Measurements from ENCODE around the gene MSRB1. TPM values are rescaled to one million over a fixed set of nuclear protein-coding genes. Genes with fewer than 3 reads are reported as not detected.

Gene MSRB1
- total and polyA plus RNA-seq, 8 donors = 6.2 to 68.5 (median 31.2) TPM; not detected in 1

DNA sequence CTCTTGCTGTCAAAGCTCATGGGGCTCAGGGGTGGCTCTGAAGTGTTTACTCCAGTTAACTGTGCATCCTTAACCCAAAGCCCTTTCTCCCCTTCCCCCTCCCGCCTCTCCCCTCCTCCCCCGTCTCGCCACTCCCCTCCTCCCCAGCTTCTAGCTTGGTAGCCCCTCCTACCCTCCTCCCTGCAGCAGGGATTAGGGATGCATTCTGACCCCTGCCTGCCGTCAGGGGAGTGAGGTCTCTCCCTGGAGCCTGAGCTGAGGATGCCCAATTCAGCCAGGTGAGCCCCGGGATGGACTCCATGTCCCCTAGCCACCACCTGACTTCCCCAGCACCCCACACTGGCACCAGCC is 26.4 kb downstream of the MSRB1 start:
- no peak overlapping the region for H3K27ac ChIP-seq
- H3K27me3 ChIP-seq = peaks cover 11 to 90% (median 59%) of the 10 kb centered on the region in 3 donors
- no peaks in the 10 kb centered on the region for H3K36me3 ChIP-seq
- intact Hi-C loops (cut with DNase I; ENCODE audit: low total_unique reads) = no loop called here
- peaks cover 6 to 45% (median 37%) of the 10 kb centered on the region in 4 donors for H3K4me1 ChIP-seq
- no peak for DNase-seq
- TF ChIP-seq, protein P1, sequence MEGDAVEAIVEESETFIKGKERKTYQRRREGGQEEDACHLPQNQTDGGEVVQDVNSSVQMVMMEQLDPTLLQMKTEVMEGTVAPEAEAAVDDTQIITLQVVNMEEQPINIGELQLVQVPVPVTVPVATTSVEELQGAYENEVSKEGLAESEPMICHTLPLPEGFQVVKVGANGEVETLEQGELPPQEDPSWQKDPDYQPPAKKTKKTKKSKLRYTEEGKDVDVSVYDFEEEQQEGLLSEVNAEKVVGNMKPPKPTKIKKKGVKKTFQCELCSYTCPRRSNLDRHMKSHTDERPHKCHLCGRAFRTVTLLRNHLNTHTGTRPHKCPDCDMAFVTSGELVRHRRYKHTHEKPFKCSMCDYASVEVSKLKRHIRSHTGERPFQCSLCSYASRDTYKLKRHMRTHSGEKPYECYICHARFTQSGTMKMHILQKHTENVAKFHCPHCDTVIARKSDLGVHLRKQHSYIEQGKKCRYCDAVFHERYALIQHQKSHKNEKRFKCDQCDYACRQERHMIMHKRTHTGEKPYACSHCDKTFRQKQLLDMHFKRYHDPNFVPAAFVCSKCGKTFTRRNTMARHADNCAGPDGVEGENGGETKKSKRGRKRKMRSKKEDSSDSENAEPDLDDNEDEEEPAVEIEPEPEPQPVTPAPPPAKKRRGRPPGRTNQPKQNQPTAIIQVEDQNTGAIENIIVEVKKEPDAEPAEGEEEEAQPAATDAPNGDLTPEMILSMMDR (IDR thresholded peaks at IDR 0.05) = no peak
- no peak for TF ChIP-seq POLR2A (IDR thresholded peaks at IDR 0.05)
- TF ChIP-seq POLR2AphosphoS5 (IDR thresholded peaks at IDR 0.05) = no peak
- no peak for TF ChIP-seq EP300 (IDR thresholded peaks at IDR 0.05)
- H3K4me3 ChIP-seq = no peak overlapping the region
- 24 to 64% (median 42%) methylated on average over 3 to 5 of the region's 5 CpGs for WGBS, 5 donors
- no peaks in the 10 kb centered on the region for H3K9me3 ChIP-seq

DNA sequence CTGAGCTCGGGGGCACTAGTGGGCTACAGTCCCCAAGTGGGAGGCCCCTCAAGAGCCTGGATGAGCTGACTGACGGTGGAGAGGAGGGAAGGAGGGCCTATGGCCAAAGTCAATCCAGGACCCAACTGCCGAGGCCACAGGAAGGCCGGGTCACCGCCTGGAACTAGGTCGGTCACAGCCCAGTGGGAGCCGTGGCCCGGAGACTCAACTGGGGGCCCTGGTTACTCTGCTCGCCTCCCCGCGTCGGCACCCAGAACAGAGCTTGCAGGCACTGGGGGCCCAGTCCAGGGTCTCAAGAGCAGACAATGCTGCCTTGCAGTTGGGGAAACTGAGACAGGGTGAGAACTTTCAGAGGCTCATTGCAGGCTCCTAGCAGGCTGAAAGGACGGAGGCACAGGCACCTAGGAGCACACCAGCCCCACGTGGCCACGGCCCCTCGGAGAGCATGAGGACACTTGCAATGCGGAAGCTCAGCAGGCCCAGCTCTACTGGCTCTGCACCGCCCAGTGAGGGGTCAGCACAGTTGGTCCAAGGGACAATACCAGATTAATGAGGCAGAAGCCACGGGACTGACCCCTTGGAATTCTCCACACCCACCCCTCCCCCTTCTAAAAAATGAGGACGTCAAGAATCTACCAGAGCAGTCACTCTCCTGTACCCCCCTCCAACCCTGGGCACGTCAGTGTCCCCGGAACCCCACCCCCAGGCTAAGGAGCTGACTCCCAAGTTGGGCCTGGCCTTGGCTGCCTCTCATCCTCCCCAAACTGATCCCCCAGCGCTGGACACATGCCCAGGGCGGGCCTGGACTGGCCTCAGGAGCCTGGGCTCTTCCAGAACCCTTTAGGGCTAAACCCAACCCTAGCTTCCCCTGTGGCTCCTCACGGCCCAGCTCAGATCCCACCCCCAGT is 27.0 kb downstream of the MSRB1 start:
- Histone ChIP-seq H3K4me3 (no peak overlapping the region), H3K27me3 (peaks cover 11 to 84% (median 53%) of the 10 kb centered on the region in 3 donors), H3K27ac (no peak overlapping the region), H3K36me3 (no peaks in the 10 kb centered on the region), H3K4me1 (peaks cover 6 to 43% (median 37%) of the 10 kb centered on the region in 4 donors), H3K9me3 (no peaks in the 10 kb centered on the region)
- WGBS, 5 donors = 72 to 83% (median 76%) methylated on average over 20 to 25 of the region's 25 CpGs
- DNase-seq = peak in 1 of 2 donors; percentile 42
- no peak for TF ChIP-seq EP300 (IDR thresholded peaks at IDR 0.05)
- TF ChIP-seq, protein P1 (IDR thresholded peaks at IDR 0.05) = no peak
- no peak for TF ChIP-seq POLR2A (IDR thresholded peaks at IDR 0.05)
- TF ChIP-seq POLR2AphosphoS5 (IDR thresholded peaks at IDR 0.05) = no peak
- intact Hi-C loops (cut with DNase I; ENCODE audit: low total_unique reads) = no loop called here

DNA sequence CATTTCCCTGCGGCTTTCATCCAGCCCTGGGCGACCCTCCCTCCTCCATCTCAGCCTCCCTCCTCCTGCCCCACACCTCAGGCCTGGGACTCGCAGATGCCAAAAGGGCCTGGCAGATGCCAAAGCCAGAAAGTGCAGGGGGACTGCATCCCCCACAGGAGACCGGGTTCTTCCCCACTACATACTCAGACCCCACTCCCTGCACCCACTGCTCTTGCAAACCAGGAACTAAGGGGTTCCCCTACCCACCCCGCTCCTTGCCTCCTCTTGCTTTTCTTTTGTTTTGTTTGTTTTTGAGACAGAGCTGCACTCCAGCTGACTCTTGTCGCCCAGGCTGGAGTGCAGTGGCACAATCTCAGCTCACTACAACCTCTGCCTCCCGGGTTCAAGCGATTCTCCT is 28.0 kb downstream of the MSRB1 start:
- Histone ChIP-seq H3K4me1 (peaks cover 6 to 38% (median 34%) of the 10 kb centered on the region in 4 donors), H3K4me3 (no peak overlapping the region), H3K9me3 (no peaks in the 10 kb centered on the region), H3K27ac (no peak overlapping the region), H3K36me3 (no peaks in the 10 kb centered on the region), H3K27me3 (peaks cover 11 to 79% (median 44%) of the 10 kb centered on the region in 3 donors)
- TF ChIP-seq, protein P1 (IDR thresholded peaks at IDR 0.05) = no peak
- TF ChIP-seq POLR2A (IDR thresholded peaks at IDR 0.05) (no peak), EP300 (IDR thresholded peaks at IDR 0.05) (no peak), POLR2AphosphoS5 (IDR thresholded peaks at IDR 0.05) (no peak)
- intact Hi-C loops (cut with DNase I; ENCODE audit: low total_unique reads) = no loop called here
- no peak for DNase-seq
- 50 to 64% (median 58%) methylated on average over 8 of the region's 8 CpGs for WGBS, 5 donors

DNA sequence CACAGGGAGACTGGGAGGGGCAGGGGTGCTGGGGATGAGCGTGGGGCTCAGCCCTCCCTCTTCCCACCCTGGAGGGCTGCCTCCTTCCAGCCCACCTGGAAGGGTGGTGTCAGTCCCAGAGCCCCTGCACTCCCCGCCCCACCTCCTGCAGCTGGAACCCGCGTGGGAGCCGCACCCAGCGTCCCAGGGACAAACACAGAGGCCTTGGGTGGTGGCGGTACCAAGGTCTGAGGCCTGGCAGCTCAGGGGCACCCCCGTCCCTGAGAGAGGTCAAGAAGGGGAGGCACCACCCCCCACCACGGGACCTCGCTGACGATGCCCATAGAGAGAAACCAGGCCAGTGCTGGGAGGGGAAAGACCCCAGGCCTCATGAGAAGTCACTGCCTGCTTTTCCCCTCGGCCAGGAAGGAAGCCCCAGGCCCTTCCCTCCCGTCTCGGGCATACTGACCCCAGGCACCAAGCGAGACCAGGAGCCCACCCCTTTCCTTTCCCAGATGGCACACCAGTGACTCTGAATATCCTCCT is 28.9 kb downstream of the MSRB1 start:
- Histone ChIP-seq H3K4me3 (no peak overlapping the region), H3K9me3 (no peaks in the 10 kb centered on the region), H3K36me3 (no peaks in the 10 kb centered on the region), H3K27me3 (peaks cover 9 to 79% (median 35%) of the 10 kb centered on the region in 3 donors), H3K27ac (peak overlapping the region in 1 of 5 donors; percentile 14), H3K4me1 (peaks cover 6 to 38% (median 34%) of the 10 kb centered on the region in 4 donors)
- TF ChIP-seq, protein P1 (IDR thresholded peaks at IDR 0.05) = no peak
- TF ChIP-seq EP300 (IDR thresholded peaks at IDR 0.05) = no peak
- no peak for TF ChIP-seq POLR2AphosphoS5 (IDR thresholded peaks at IDR 0.05)
- no peak for TF ChIP-seq POLR2A (IDR thresholded peaks at IDR 0.05)
- WGBS, 5 donors = 33 to 53% (median 46%) methylated on average over 7 to 15 of the region's 15 CpGs
- DNase-seq = no peak
- intact Hi-C loops (cut with DNase I; ENCODE audit: low total_unique reads) = no loop called here

Data from stomach (tissue), 9 donors.